ENCODE results near the gene CHEK2.

- TF ChIP-seq CTCF (IDR thresholded peaks at IDR 0.05): no peak
- TF ChIP-seq POLR2AphosphoS5 (IDR thresholded peaks at IDR 0.05): no peak
- TF ChIP-seq POLR2A (IDR thresholded peaks at IDR 0.05): no peak
These were observed 38.2 kb upstream of the CHEK2 start for GRCh38 chr22:28779833-28780232.

All from sigmoid colon (tissue), 4 donors.